GM12875 (cell line): ENCODE results near the gene STK38.

Experiments used
- H3K4me3 ChIP-seq: one replicate; pipeline ENCODE4 v1.5.1; 2011; ENCODE audit warnings: low read depth, low read length, control low read depth
- CTCF ChIP-seq: IDR thresholded peaks from 2 replicates; pipeline ENCODE4 v1.5.1; 2011; ENCODE audit warnings: low read depth, mild to moderate bottlenecking, control low read depth, inconsistent platforms, low read length, moderate library complexity, borderline replicate concordance; ENCODE audit not compliant: insufficient read depth

Gene STK38

GRCh38 chr6:36495086-36495485, 52.2 kb downstream of the STK38 start:
- H3K4me3 ChIP-seq, result no peak overlapping the region
- no peak for TF ChIP-seq CTCF

GRCh38 chr6:36493859-36494258, 53.4 kb downstream of the STK38 start:
- H3K4me3 ChIP-seq, result no peak overlapping the region
- no peak for TF ChIP-seq CTCF

GRCh38 chr6:36493319-36493718, 54.0 kb downstream of the STK38 start:
- no peak for TF ChIP-seq CTCF
- H3K4me3 ChIP-seq, result no peak overlapping the region

- H3K4me3 ChIP-seq, result no peak overlapping the region
- no peak for TF ChIP-seq CTCF
Measured at GRCh38 chr6:36492621-36493020, 54.7 kb downstream of the STK38 start.

- TF ChIP-seq CTCF, result no peak
- no peak overlapping the region for H3K4me3 ChIP-seq
Measured at GRCh38 chr6:36492092-36492491, 55.2 kb downstream of the STK38 start.

GRCh38 chr6:36491378-36491965, 55.8 kb downstream of the STK38 start:
- TF ChIP-seq CTCF, result no peak
- no peak overlapping the region for H3K4me3 ChIP-seq

GRCh38 chr6:36489426-36489825, 57.9 kb downstream of the STK38 start:
- TF ChIP-seq CTCF, result no peak
- H3K4me3 ChIP-seq, result no peak overlapping the region
